HCT116 (cell line): ENCODE results near the gene DPF3. TPM values are rescaled to one million over a fixed set of nuclear protein-coding genes. Genes with fewer than 3 reads are reported as not detected.

Source experiments
- ATAC-seq: fragments of 200-7000 bp; cut with Tn5 transposase; 2 replicates; pipeline ENCODE4 v1.9.1; 2020; ENCODE audit warnings: mild to moderate bottlenecking, moderate library complexity
- BruUV-seq: library from RNA; stranded (reverse); fragments of 400-500 nt; replicated peaks from 2 replicates; lab custom pipeline; 2021; lab: Mats Ljungman, UMichigan
- CTCF ChIA-PET: fragments of 300-600 bp; sonication (Branson Sonifier 250); formaldehyde crosslinking; loops from one replicate; lab custom pipeline; 2021; ENCODE audit warnings: antibody characterized with exemption; lab: Charles Lee
- POLR2A ChIA-PET: fragments of 300-600, 350-600 bp; sonication (Branson Sonifier 250); formaldehyde crosslinking; loops from one replicate; lab custom pipeline; 2021; ENCODE audit warnings: antibody characterized with exemption; lab: Charles Lee
- RAD21 ChIA-PET, 2 experiments: fragments of 300-600 bp; sonication (Branson Sonifier 250); formaldehyde crosslinking; loops; one replicate each; lab custom pipeline; 2023; ENCODE audit warnings: low total read pairs in 2 of 2; ENCODE audit not compliant: uncharacterized antibody in 2 of 2, unreplicated experiment in 2 of 2, low non-redundant PET in 1 of 2; lab: Charles Lee
- DNase-seq: peaks from one replicate; pipeline ENCODE4 v3.0.0-alpha.2; 2010; ENCODE audit warnings: low read depth, low spot score
- H2AFZ ChIP-seq: fragments of 200-600 bp; shearing (Covaris generic), sonication (generic); 2 replicates; pipeline ENCODE4 v1.6.1; 2017; ENCODE audit warnings: low read depth, mixed run types, mixed read lengths, antibody characterized with exemption, low read length; ENCODE audit not compliant: poor library complexity, severe bottlenecking
- H3K27ac ChIP-seq: 2 replicates; pipeline ENCODE4 v1.5.1; 2012; ENCODE audit warnings: low read depth, low read length
- H3K27me3 ChIP-seq: fragments of 200-600 bp; sonication (generic); 2 replicates; pipeline ENCODE4 v1.6.1; 2016; ENCODE audit warnings: mixed run types, low read length, mixed read lengths; ENCODE audit not compliant: insufficient read depth
- H3K36me3 ChIP-seq, 2 experiments: fragments of 200-500 bp in 1 of 2; fragments of 200-600 bp in 1 of 2; sonication (Bioruptor generic) in 1 of 2; sonication (generic) in 1 of 2; 2 replicates each; pipeline versions ENCODE4 v1.5.1 to v1.6.1; 2014 to 2016; ENCODE audit warnings: low read length in 2 of 2, inconsistent platforms in 1 of 2, mixed read lengths in 1 of 2, mixed run types in 1 of 2; ENCODE audit not compliant: insufficient read depth in 2 of 2, control insufficient read depth in 1 of 2
- H3K4me1 ChIP-seq, 2 experiments: fragments of 200-600 bp in 1 of 2; sonication (generic) in 1 of 2; 2 replicates each; pipeline versions ENCODE4 v1.5.1 to v1.6.1; 2012 to 2017; ENCODE audit warnings: low read length in 2 of 2, inconsistent platforms in 1 of 2, mild to moderate bottlenecking in 1 of 2, mixed read lengths in 1 of 2, mixed run types in 1 of 2, moderate library complexity in 1 of 2; ENCODE audit not compliant: insufficient read depth in 2 of 2, control insufficient read depth in 1 of 2
- H3K4me2 ChIP-seq: fragments of 200-600 bp; sonication (generic); 2 replicates; pipeline ENCODE4 v1.6.1; 2017; ENCODE audit warnings: mixed run types, low read length, mixed read lengths
- H3K4me3 ChIP-seq, 2 experiments: fragments of 200-600 bp in 1 of 2; sonication (generic) in 1 of 2; replicated peaks in 1 of 2; 2 replicates each; pipeline ENCODE4 v1.5.1; 2011 to 2016; ENCODE audit warnings: low read length in 2 of 2, control low read depth in 1 of 2, low read depth in 1 of 2, mild to moderate bottlenecking in 1 of 2, mixed read lengths in 1 of 2, mixed run types in 1 of 2
- H3K79me2 ChIP-seq: fragments of 200-600 bp; sonication (generic); 2 replicates; pipeline ENCODE4 v1.6.1; 2017; ENCODE audit warnings: mild to moderate bottlenecking, mixed run types, low read length, moderate library complexity, mixed read lengths; ENCODE audit not compliant: insufficient read depth
- H3K9ac ChIP-seq: fragments of 200-600 bp; sonication (generic); 2 replicates; pipeline ENCODE4 v1.6.1; 2016; ENCODE audit warnings: low read length, mixed read lengths
- H3K9me2 ChIP-seq: fragments of 200-600 bp; sonication (generic), shearing (Covaris generic); 2 replicates; pipeline ENCODE4 v1.6.1; 2017; ENCODE audit warnings: mixed run types, mild to moderate bottlenecking, moderate library complexity; ENCODE audit not compliant: insufficient read depth
- H3K9me3 ChIP-seq, 2 experiments: fragments of 200-500 bp in 1 of 2; fragments of 200-600 bp in 1 of 2; sonication (Bioruptor generic) in 1 of 2; sonication (generic) in 1 of 2; 2 replicates each; pipeline ENCODE4 v1.6.1; 2014 to 2017; ENCODE audit warnings: low read length in 2 of 2, mixed read lengths in 2 of 2, inconsistent platforms in 1 of 2, low read depth in 1 of 2, mild to moderate bottlenecking in 1 of 2, mixed run types in 1 of 2, moderate library complexity in 1 of 2; ENCODE audit not compliant: control insufficient read depth in 1 of 2, insufficient read depth in 1 of 2
- H4K20me1 ChIP-seq: fragments of 200-600 bp; sonication (generic), shearing (Covaris generic); 2 replicates; pipeline ENCODE4 v1.6.1; 2017; ENCODE audit warnings: mixed run types, mild to moderate bottlenecking, moderate library complexity; ENCODE audit not compliant: insufficient read depth
- EGR1 ChIP-seq: IDR thresholded peaks from 2 replicates; pipeline ENCODE4 v1.6.1; 2012; ENCODE audit warnings: low read depth
- ELF1 ChIP-seq: IDR thresholded peaks from 2 replicates; pipeline ENCODE4 v1.6.1; 2012; ENCODE audit warnings: low read depth, borderline replicate concordance
- EZH2 ChIP-seq: fragments of 200-600 bp; sonication (generic); IDR thresholded peaks from 2 replicates; pipeline ENCODE4 v1.6.1; 2017; ENCODE audit warnings: antibody characterized with exemption, mixed run types
- EZH2phosphoT487 ChIP-seq: fragments of 200-600 bp; IDR thresholded peaks from 2 replicates; pipeline ENCODE4 v1.6.1; 2018; ENCODE audit warnings: antibody characterized with exemption, borderline replicate concordance
- FOSL1 ChIP-seq: IDR thresholded peaks from 2 replicates; pipeline ENCODE4 v1.6.1; 2012; ENCODE audit warnings: low read depth
- POLR2A ChIP-seq: IDR thresholded peaks from 2 replicates; pipeline ENCODE4 v1.7.0; 2011; ENCODE audit warnings: borderline replicate concordance; ENCODE audit not compliant: insufficient read depth, insufficient read length; ENCODE audit errors: extremely low read depth
- POLR2AphosphoS5 ChIP-seq: IDR thresholded peaks from 2 replicates; pipeline ENCODE4 v1.6.1; 2011; ENCODE audit warnings: mild to moderate bottlenecking, low read depth, low read length, moderate library complexity
- RAD21 ChIP-seq: IDR thresholded peaks from 2 replicates; pipeline ENCODE4 v1.6.1; 2012; ENCODE audit warnings: low read depth, mild to moderate bottlenecking
- SP1 ChIP-seq: IDR thresholded peaks from 2 replicates; pipeline ENCODE4 v1.6.1; 2012; ENCODE audit warnings: low read depth
- SRF ChIP-seq: IDR thresholded peaks from 2 replicates; pipeline ENCODE4 v1.6.1; 2012; ENCODE audit warnings: low read depth
- ZFX ChIP-seq: fragments of 450-650 bp; IDR thresholded peaks from 2 replicates; pipeline ENCODE4 v1.6.1; 2017
- intact Hi-C: fragments of 100-400 bp; cut with micrococcal nuclease; formaldehyde crosslinking; loops from 2 replicates; pipeline ENCODE4 v1.10.0; 2022
- total RNA-seq: library from RNA; stranded (reverse); gene quantifications from one replicate; pipeline ENCODE4 v1.2.1, GENCODE V29; 2021; ENCODE audit not compliant: unreplicated experiment
- TF ChIP-seq, protein P1 (sequence below): IDR thresholded peaks from 2 replicates; pipeline ENCODE4 v1.6.1; 2012; ENCODE audit warnings: low read depth

Gene DPF3
- total RNA-seq, 1 experiment from 2014 or later: 0.27 TPM

DNA sequence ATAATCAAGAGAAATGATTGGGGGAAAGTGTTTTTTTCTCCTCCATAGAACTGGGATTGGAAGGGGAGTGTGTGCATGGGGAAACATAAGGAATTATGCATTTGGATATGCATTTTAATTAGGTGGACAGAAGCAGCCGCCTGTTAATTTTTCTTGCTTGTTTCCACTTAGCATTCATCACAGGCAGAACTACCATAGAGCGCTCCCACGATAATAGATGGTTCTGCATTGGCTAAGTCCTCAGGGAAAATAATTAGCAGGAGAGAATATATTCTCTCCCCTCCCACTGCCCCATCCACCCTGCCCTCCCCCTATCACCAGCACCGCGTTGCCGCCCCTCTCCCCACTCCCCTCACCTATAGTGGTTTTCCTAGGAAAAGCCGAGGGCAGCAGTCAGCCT is 11.4 kb downstream of the DPF3 start:
- RAD21 ChIA-PET: no interaction called here
- intact Hi-C loops: no loop called here
- no peak overlapping the region for H3K9ac ChIP-seq
- peaks cover 6% of the 10 kb centered on the region; the same call in 1 of the 2 replicates for H3K27me3 ChIP-seq
- no peaks in the 10 kb centered on the region for H3K9me2 ChIP-seq
- CTCF ChIA-PET: no interaction called here
- H3K4me1 ChIP-seq: no peaks in the 10 kb centered on the region
- TF ChIP-seq, protein P1, sequence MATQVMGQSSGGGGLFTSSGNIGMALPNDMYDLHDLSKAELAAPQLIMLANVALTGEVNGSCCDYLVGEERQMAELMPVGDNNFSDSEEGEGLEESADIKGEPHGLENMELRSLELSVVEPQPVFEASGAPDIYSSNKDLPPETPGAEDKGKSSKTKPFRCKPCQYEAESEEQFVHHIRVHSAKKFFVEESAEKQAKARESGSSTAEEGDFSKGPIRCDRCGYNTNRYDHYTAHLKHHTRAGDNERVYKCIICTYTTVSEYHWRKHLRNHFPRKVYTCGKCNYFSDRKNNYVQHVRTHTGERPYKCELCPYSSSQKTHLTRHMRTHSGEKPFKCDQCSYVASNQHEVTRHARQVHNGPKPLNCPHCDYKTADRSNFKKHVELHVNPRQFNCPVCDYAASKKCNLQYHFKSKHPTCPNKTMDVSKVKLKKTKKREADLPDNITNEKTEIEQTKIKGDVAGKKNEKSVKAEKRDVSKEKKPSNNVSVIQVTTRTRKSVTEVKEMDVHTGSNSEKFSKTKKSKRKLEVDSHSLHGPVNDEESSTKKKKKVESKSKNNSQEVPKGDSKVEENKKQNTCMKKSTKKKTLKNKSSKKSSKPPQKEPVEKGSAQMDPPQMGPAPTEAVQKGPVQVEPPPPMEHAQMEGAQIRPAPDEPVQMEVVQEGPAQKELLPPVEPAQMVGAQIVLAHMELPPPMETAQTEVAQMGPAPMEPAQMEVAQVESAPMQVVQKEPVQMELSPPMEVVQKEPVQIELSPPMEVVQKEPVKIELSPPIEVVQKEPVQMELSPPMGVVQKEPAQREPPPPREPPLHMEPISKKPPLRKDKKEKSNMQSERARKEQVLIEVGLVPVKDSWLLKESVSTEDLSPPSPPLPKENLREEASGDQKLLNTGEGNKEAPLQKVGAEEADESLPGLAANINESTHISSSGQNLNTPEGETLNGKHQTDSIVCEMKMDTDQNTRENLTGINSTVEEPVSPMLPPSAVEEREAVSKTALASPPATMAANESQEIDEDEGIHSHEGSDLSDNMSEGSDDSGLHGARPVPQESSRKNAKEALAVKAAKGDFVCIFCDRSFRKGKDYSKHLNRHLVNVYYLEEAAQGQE: no peak
- TF ChIP-seq FOSL1: no peak
- TF ChIP-seq SRF: no peak
- TF ChIP-seq EZH2: no peak
- TF ChIP-seq ZFX: no peak
- TF ChIP-seq POLR2AphosphoS5: no peak
- no peak for TF ChIP-seq EGR1
- no peak for TF ChIP-seq POLR2A
- no peak for TF ChIP-seq RAD21
- no peak for TF ChIP-seq SP1
- no peak for TF ChIP-seq EZH2phosphoT487
- TF ChIP-seq ELF1: no peak
- no TSS peak for BruUV-seq
- H3K36me3 ChIP-seq: no peaks in the 10 kb centered on the region
- DNase-seq (no peak), ATAC-seq (no peak)
- H3K4me3 ChIP-seq: no peak overlapping the region
- no peaks in the 10 kb centered on the region for H3K9me3 ChIP-seq
- H4K20me1 ChIP-seq: no peaks in the 10 kb centered on the region
- no peak overlapping the region for H3K27ac ChIP-seq
- H2AFZ ChIP-seq: no peak overlapping the region
- H3K79me2 ChIP-seq: no peaks in the 10 kb centered on the region
- no peak overlapping the region for H3K4me2 ChIP-seq
- POLR2A ChIA-PET: no interaction called here
